HAP-1 (cell line): Measurements from ENCODE around the gene EPS8.

Source experiments
- DNase-seq, 2 experiments: peaks; one replicate each; pipeline ENCODE4 v3.0.0-alpha.2; 2016 to 2020; ENCODE audit warnings: low spot score in 2 of 2
- H3K27me3 ChIP-seq: fragments of 250-450 bp; sonication (Bioruptor Pico); 2 replicates; pipeline ENCODE4 v1.5.1; 2020; ENCODE audit warnings: low read depth, mild to moderate bottlenecking, moderate library complexity
- H3K36me3 ChIP-seq: fragments of 250-450 bp; sonication (Bioruptor Pico); replicated peaks from 2 replicates; pipeline ENCODE4 v1.5.1; 2020; ENCODE audit warnings: mild to moderate bottlenecking
- H3K4me1 ChIP-seq: fragments of 250-450 bp; sonication (Bioruptor Pico); 2 replicates; pipeline ENCODE4 v1.5.1; 2020; ENCODE audit warnings: mild to moderate bottlenecking
- H3K4me3 ChIP-seq: fragments of 250-450 bp; sonication (Bioruptor Pico); 2 replicates; pipeline ENCODE4 v1.5.1; 2020; ENCODE audit warnings: mild to moderate bottlenecking, moderate library complexity
- H3K9me3 ChIP-seq: fragments of 250-450 bp; sonication (Bioruptor Pico); 2 replicates; pipeline ENCODE4 v1.5.1; 2020; ENCODE audit warnings: mild to moderate bottlenecking, moderate library complexity
- in situ Hi-C: fragments of 300-500 bp; cut with MboI; formaldehyde crosslinking; loops from 3 replicates; pipeline ENCODE4 v1.14.3; 2020; ENCODE audit warnings: low sequenced_read_pairs, inconsistent platforms, mixed read lengths

Gene EPS8

GRCh38 chr12:15677228-15677627, 112.0 kb downstream of the EPS8 start:
- Histone ChIP-seq H3K4me3 (no peak overlapping the region), H3K9me3 (no peaks in the 10 kb centered on the region), H3K36me3 (no peaks in the 10 kb centered on the region), H3K4me1 (peaks cover 8% of the 10 kb centered on the region; the same call in 1 of the 2 replicates), H3K27me3 (no peaks in the 10 kb centered on the region)
- in situ Hi-C loops, result no loop called here
- no peak for DNase-seq

- Histone ChIP-seq H3K27me3 (no peaks in the 10 kb centered on the region), H3K36me3 (no peaks in the 10 kb centered on the region), H3K4me3 (no peak overlapping the region), H3K4me1 (peaks cover 8% of the 10 kb centered on the region; the same call in 1 of the 2 replicates), H3K9me3 (no peaks in the 10 kb centered on the region)
- DNase-seq, result no peak
- in situ Hi-C loops, result no loop called here
Measured at GRCh38 chr12:15672671-15673270, 116.4 kb downstream of the EPS8 start.

- no peaks in the 10 kb centered on the region for H3K27me3 ChIP-seq
- H3K36me3 ChIP-seq, result no peaks in the 10 kb centered on the region
- H3K9me3 ChIP-seq, result no peaks in the 10 kb centered on the region
- DNase-seq, result no peak
- H3K4me1 ChIP-seq, result peaks cover 5% of the 10 kb centered on the region; the same call in 1 of the 2 replicates
- in situ Hi-C loops, result no loop called here
- no peak overlapping the region for H3K4me3 ChIP-seq
Measured at GRCh38 chr12:15670756-15671155, 118.4 kb downstream of the EPS8 start.

GRCh38 chr12:15669256-15669948, 119.8 kb downstream of the EPS8 start:
- DNase-seq, result no peak
- Histone ChIP-seq H3K36me3 (no peaks in the 10 kb centered on the region), H3K4me1 (peaks cover 5% of the 10 kb centered on the region; the same call in 1 of the 2 replicates), H3K9me3 (no peaks in the 10 kb centered on the region), H3K4me3 (no peak overlapping the region), H3K27me3 (no peaks in the 10 kb centered on the region)
- in situ Hi-C loops, result no loop called here

GRCh38 chr12:15664491-15664890, 124.7 kb downstream of the EPS8 start:
- Histone ChIP-seq H3K4me3 (no peak overlapping the region), H3K9me3 (no peaks in the 10 kb centered on the region), H3K27me3 (no peaks in the 10 kb centered on the region), H3K4me1 (no peaks in the 10 kb centered on the region), H3K36me3 (no peaks in the 10 kb centered on the region)
- no peak for DNase-seq
- in situ Hi-C loops, result no loop called here

GRCh38 chr12:15662983-15663659, 126.1 kb downstream of the EPS8 start:
- DNase-seq, result no peak
- Histone ChIP-seq H3K4me1 (no peaks in the 10 kb centered on the region), H3K27me3 (no peaks in the 10 kb centered on the region), H3K4me3 (no peak overlapping the region), H3K36me3 (no peaks in the 10 kb centered on the region), H3K9me3 (no peaks in the 10 kb centered on the region)
- in situ Hi-C loops, result no loop called here

- H3K4me1 ChIP-seq, result no peaks in the 10 kb centered on the region
- no peaks in the 10 kb centered on the region for H3K36me3 ChIP-seq
- no peaks in the 10 kb centered on the region for H3K27me3 ChIP-seq
- no peak overlapping the region for H3K4me3 ChIP-seq
- in situ Hi-C loops, result no loop called here
- no peaks in the 10 kb centered on the region for H3K9me3 ChIP-seq
- no peak for DNase-seq
Measured at GRCh38 chr12:15662303-15662980, 126.7 kb downstream of the EPS8 start.

- Histone ChIP-seq H3K4me1 (peaks cover 17% of the 10 kb centered on the region), H3K27me3 (no peaks in the 10 kb centered on the region), H3K36me3 (no peaks in the 10 kb centered on the region), H3K4me3 (no peak overlapping the region), H3K9me3 (no peaks in the 10 kb centered on the region)
- in situ Hi-C loops, result no loop called here
- DNase-seq, result no peak
Measured at GRCh38 chr12:15651371-15651770, 137.8 kb downstream of the EPS8 start.

GRCh38 chr12:15650399-15651128, 138.6 kb downstream of the EPS8 start:
- Histone ChIP-seq H3K4me1 (peaks cover 17% of the 10 kb centered on the region), H3K27me3 (no peaks in the 10 kb centered on the region), H3K9me3 (no peaks in the 10 kb centered on the region), H3K4me3 (no peak overlapping the region), H3K36me3 (no peaks in the 10 kb centered on the region)
- no peak for DNase-seq
- in situ Hi-C loops, result no loop called here

GRCh38 chr12:15649347-15649746, 139.8 kb downstream of the EPS8 start:
- no peak for DNase-seq
- H3K4me3 ChIP-seq, result no peak overlapping the region
- in situ Hi-C loops, result no loop called here
- H3K27me3 ChIP-seq, result no peaks in the 10 kb centered on the region
- no peaks in the 10 kb centered on the region for H3K36me3 ChIP-seq
- H3K4me1 ChIP-seq, result peaks cover 16% of the 10 kb centered on the region
- H3K9me3 ChIP-seq, result no peaks in the 10 kb centered on the region

- H3K9me3 ChIP-seq, result no peaks in the 10 kb centered on the region
- H3K36me3 ChIP-seq, result no peaks in the 10 kb centered on the region
- peaks cover 8% of the 10 kb centered on the region for H3K4me1 ChIP-seq
- no peak overlapping the region for H3K4me3 ChIP-seq
- in situ Hi-C loops, result no loop called here
- H3K27me3 ChIP-seq, result no peaks in the 10 kb centered on the region
- no peak for DNase-seq
Measured at GRCh38 chr12:15648558-15648957, 140.6 kb downstream of the EPS8 start.

- Histone ChIP-seq H3K4me1 (no peaks in the 10 kb centered on the region), H3K4me3 (no peak overlapping the region), H3K36me3 (no peaks in the 10 kb centered on the region), H3K27me3 (no peaks in the 10 kb centered on the region), H3K9me3 (no peaks in the 10 kb centered on the region)
- in situ Hi-C loops, result no loop called here
- DNase-seq, result no peak
Measured at GRCh38 chr12:15646581-15646980, 142.6 kb downstream of the EPS8 start.

- Histone ChIP-seq H3K9me3 (no peaks in the 10 kb centered on the region), H3K27me3 (no peaks in the 10 kb centered on the region), H3K4me3 (no peak overlapping the region), H3K4me1 (no peaks in the 10 kb centered on the region), H3K36me3 (no peaks in the 10 kb centered on the region)
- in situ Hi-C loops, result no loop called here
- DNase-seq, result no peak
Measured at GRCh38 chr12:15644700-15645099, 144.5 kb downstream of the EPS8 start.
